Mammary epithelial cell (primary cell): ENCODE measurements around the gene GP2.

Experiments
- EZH2 ChIP-seq: IDR thresholded peaks from 2 replicates; pipeline ENCODE4 v1.6.1; 2012; ENCODE audit warnings: low read length, inconsistent platforms, borderline replicate concordance
- TF ChIP-seq, protein P1 (sequence below), 2 donors: IDR thresholded peaks in 1 of 2; conservative IDR thresholded peaks in 1 of 2; 2 replicates each; pipeline ENCODE4 v1.5.1; 2011 to 2012; ENCODE audit warnings: inconsistent platforms in 2 of 2, low read length in 2 of 2, mild to moderate bottlenecking in 2 of 2, control low read depth in 1 of 2, low read depth in 1 of 2; ENCODE audit not compliant: insufficient read depth in 1 of 2; ENCODE audit errors: extremely low read depth in 1 of 2

DNA sequence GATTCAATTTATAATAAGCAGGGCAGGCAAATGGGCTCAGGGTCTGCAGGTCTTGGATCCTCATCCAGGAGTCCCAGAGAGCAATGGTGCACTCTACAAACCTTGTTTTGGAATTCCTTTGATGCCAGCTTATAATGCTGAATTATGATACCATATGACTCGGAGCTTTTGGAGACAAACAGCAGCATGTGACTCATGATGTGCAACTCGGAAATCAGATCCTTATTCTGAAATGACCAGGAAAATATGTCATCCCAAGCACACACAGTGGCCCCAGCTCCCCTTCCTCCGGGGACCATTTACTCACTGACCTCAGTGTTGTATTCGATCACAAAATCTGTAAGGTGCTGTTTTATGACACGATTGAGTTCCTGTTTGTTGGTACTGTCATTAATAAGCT lies 45.4 kb upstream of the GP2 start:
- TF ChIP-seq, protein P1, sequence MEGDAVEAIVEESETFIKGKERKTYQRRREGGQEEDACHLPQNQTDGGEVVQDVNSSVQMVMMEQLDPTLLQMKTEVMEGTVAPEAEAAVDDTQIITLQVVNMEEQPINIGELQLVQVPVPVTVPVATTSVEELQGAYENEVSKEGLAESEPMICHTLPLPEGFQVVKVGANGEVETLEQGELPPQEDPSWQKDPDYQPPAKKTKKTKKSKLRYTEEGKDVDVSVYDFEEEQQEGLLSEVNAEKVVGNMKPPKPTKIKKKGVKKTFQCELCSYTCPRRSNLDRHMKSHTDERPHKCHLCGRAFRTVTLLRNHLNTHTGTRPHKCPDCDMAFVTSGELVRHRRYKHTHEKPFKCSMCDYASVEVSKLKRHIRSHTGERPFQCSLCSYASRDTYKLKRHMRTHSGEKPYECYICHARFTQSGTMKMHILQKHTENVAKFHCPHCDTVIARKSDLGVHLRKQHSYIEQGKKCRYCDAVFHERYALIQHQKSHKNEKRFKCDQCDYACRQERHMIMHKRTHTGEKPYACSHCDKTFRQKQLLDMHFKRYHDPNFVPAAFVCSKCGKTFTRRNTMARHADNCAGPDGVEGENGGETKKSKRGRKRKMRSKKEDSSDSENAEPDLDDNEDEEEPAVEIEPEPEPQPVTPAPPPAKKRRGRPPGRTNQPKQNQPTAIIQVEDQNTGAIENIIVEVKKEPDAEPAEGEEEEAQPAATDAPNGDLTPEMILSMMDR (conservative IDR thresholded peaks at IDR 0.05 in 1 of 2, IDR thresholded peaks at IDR 0.05 in 1 of 2; ENCODE audit: extremely low read depth in 1 of 2, insufficient read depth in 1 of 2, low read depth in 1 of 2, low read length in 2 of 2): no peak
- no peak for TF ChIP-seq EZH2
